ENCODE results near the gene NINJ2. TPM values are rescaled to one million over a fixed set of nuclear protein-coding genes. Genes with fewer than 3 reads are reported as not detected.
"Not testable (repeated sequence)": the region's sequence is repeated elsewhere in the genome, so short reads cannot be mapped to it uniquely, and the experiment has no call there.

The NINJ2 gene
- total RNA-seq, 2 experiments from 2014 or later = 8.0 to 10.6 TPM

- CTCF ChIA-PET = interaction anchor here (1.0 kb wide), 1 partner anchor 174 kb away, joined by 3 read pairs; no protein-coding TSS in a partner anchor
- Mint-ChIP-seq H3K27me3 (ENCODE audit: low read depth) (peaks cover 5% of the 10 kb centered on the region), H3K27ac (no peak overlapping the region), H3K4me1 (ENCODE audit: low read depth) (peaks cover 7% of the 10 kb centered on the region), H3K9me3 (ENCODE audit: insufficient read depth) (no peaks in the 10 kb centered on the region), H3K36me3 (ENCODE audit: low read depth) (no peaks in the 10 kb centered on the region), H3K4me3 (no peak overlapping the region)
- DNase-seq = no peak
- ATAC-seq = no peak
- POLR2A ChIA-PET = interaction anchor here (0.7 kb wide), 1 partner anchor 29 kb away, joined by 3 read pairs; no protein-coding TSS in a partner anchor
Observed at GRCh38 chr12:581321-581720, 81.9 kb downstream of the NINJ2 start.

DNA sequence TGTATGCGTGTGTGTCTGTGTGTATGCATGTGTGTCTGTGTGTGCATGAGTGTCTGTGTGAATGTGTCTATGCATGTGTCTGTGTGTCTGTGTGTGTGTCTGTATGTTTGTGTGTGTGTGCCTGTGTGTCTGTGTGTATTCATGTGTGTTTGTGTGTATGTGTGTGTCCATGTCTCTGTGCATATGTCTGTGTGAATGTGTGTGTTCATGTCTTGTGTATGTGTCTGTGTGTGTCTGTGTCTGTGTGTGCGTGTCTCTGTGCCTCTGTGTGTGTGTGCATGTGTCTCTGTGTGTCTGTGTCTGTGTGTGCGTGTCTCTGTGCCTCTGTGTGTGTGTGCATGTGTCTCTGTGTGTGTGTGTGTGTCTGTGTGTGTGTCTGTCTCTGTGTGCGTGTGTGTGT lies 82.4 kb downstream of the NINJ2 start:
- POLR2A ChIA-PET = interaction anchor here (0.7 kb wide), 1 partner anchor 29 kb away, joined by 3 read pairs; no protein-coding TSS in a partner anchor
- CTCF ChIA-PET = interaction anchor here (1.0 kb wide), 1 partner anchor 174 kb away, joined by 3 read pairs; no protein-coding TSS in a partner anchor
- no peaks in the 10 kb centered on the region for H3K36me3 Mint-ChIP-seq (ENCODE audit: low read depth)
- H3K27me3 Mint-ChIP-seq (ENCODE audit: low read depth) = peaks cover 5% of the 10 kb centered on the region
- H3K9me3 Mint-ChIP-seq (ENCODE audit: insufficient read depth) = no peaks in the 10 kb centered on the region
- no peak for DNase-seq
- no peak overlapping the region for H3K27ac Mint-ChIP-seq
- H3K4me1 Mint-ChIP-seq (ENCODE audit: low read depth) = peaks cover 12% of the 10 kb centered on the region
- no peak for ATAC-seq
- H3K4me3 Mint-ChIP-seq = no peak overlapping the region

GRCh38 chr12:579420-580110 lies 83.7 kb downstream of the NINJ2 start:
- Mint-ChIP-seq H3K27ac (no peak overlapping the region), H3K4me3 (no peak overlapping the region), H3K27me3 (ENCODE audit: low read depth) (peaks cover 5% of the 10 kb centered on the region), H3K36me3 (ENCODE audit: low read depth) (peaks cover 4% of the 10 kb centered on the region), H3K4me1 (ENCODE audit: low read depth) (peaks cover 23% of the 10 kb centered on the region), H3K9me3 (ENCODE audit: insufficient read depth) (peaks cover 4% of the 10 kb centered on the region)
- POLR2A ChIA-PET = no interaction called here
- no peak for DNase-seq
- CTCF ChIA-PET = interaction anchor here (1.1 to 6.2 kb wide), 4 partner anchors 11 to 236 kb away, joined by 3 to 90 read pairs (median 37); partner anchors contain the start of gene WNK1
- ATAC-seq = no peak

- DNase-seq = no peak
- ChIA-PET POLR2A (no interaction called here), CTCF (interaction anchor here (0.9 to 6.2 kb wide), 6 partner anchors 14 to 291 kb away, joined by 3 to 90 read pairs (median 24); partner anchors contain the start of gene WNK1)
- H3K4me3 Mint-ChIP-seq = no peak overlapping the region
- H3K27ac Mint-ChIP-seq = no peak overlapping the region
- peaks cover 6% of the 10 kb centered on the region for H3K9me3 Mint-ChIP-seq (ENCODE audit: insufficient read depth)
- H3K36me3 Mint-ChIP-seq (ENCODE audit: low read depth) = peaks cover 6% of the 10 kb centered on the region
- ATAC-seq = no peak
- peaks cover 26% of the 10 kb centered on the region for H3K4me1 Mint-ChIP-seq (ENCODE audit: low read depth)
- H3K27me3 Mint-ChIP-seq (ENCODE audit: low read depth) = peaks cover 5% of the 10 kb centered on the region
Observed at GRCh38 chr12:578748-579419, 84.4 kb downstream of the NINJ2 start.

GRCh38 chr12:577994-578747 lies 85.1 kb downstream of the NINJ2 start:
- not testable (repeated sequence) for H3K4me3 Mint-ChIP-seq; H3K36me3 Mint-ChIP-seq (ENCODE audit: low read depth); ATAC-seq; H3K9me3 Mint-ChIP-seq (ENCODE audit: insufficient read depth); DNase-seq; H3K27me3 Mint-ChIP-seq (ENCODE audit: low read depth); H3K27ac Mint-ChIP-seq
- POLR2A ChIA-PET = interaction anchor here (0.8 kb wide), 1 partner anchor 175 kb away, joined by 3 read pairs; no protein-coding TSS in a partner anchor
- CTCF ChIA-PET = interaction anchor here (0.9 to 6.2 kb wide), 7 partner anchors 14 to 291 kb away, joined by 3 to 90 read pairs (median 11); partner anchors contain the start of gene WNK1
- peaks cover 28% of the 10 kb centered on the region for H3K4me1 Mint-ChIP-seq (ENCODE audit: low read depth)

GRCh38 chr12:576615-577110 lies 86.6 kb downstream of the NINJ2 start:
- peak overlapping the region; percentile 44 for H3K4me3 Mint-ChIP-seq
- no peak for DNase-seq
- no peak for ATAC-seq

DNA sequence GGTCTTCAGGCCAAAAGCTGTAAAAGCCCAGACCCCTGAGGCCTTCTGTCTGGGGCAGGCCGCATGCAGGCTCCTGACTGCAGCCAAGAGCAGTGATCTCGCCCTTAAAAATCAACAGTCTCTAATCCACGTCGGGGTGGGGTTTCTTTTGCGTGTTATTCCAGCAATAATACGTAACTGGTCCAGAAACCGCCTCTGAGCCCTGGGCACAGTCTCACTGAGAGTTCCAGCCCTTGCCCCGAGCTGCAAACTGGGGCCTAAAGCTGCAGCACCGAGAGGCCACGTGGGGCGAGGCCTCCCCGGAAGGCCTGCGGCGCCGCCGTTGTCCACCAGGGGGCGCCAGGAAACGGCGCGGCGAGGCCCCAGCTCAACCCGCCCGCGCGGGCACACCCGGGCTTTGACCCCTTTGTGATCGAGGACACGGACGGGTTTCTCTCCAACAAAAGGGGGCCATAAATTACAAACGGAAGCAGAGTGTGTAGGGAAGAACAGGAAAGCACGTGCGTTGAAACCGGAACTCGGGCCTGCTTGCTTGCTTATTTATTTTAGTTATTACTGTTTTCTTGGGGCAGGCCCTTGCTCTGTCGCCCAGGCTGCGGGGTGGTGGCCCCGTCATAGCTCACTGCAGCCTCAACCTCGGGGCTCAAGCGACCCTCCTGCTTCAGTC lies 87.2 kb downstream of the NINJ2 start:
- H3K36me3 Mint-ChIP-seq (ENCODE audit: low read depth) = peaks cover 11% of the 10 kb centered on the region
- ATAC-seq (peak; percentile 98), DNase-seq (peak; percentile 88)
- CTCF ChIA-PET = interaction anchor here (0.7 to 6.2 kb wide), 63 partner anchors 9 to 1007 kb away, joined by 3 to 90 read pairs (median 5); partner anchors contain the start of genes ERC1, NINJ2, RAD52 and WNK1
- H3K27ac Mint-ChIP-seq = peak overlapping the region; percentile 85
- peaks cover 6% of the 10 kb centered on the region for H3K9me3 Mint-ChIP-seq (ENCODE audit: insufficient read depth)
- peaks cover 5% of the 10 kb centered on the region for H3K27me3 Mint-ChIP-seq (ENCODE audit: low read depth)
- no peak overlapping the region for H3K4me3 Mint-ChIP-seq
- POLR2A ChIA-PET = interaction anchor here (1.0 to 3.8 kb wide), 3 partner anchors 78 to 176 kb away, joined by 3 to 36 read pairs (median 4); partner anchors contain the start of gene WNK1
- peaks cover 40% of the 10 kb centered on the region for H3K4me1 Mint-ChIP-seq (ENCODE audit: low read depth)

More at GRCh38 chr12:576615-577110, 86.6 kb downstream of the NINJ2 start:
- Mint-ChIP-seq H3K4me1 (ENCODE audit: low read depth) (peaks cover 37% of the 10 kb centered on the region), H3K36me3 (ENCODE audit: low read depth) (peaks cover 11% of the 10 kb centered on the region), H3K9me3 (ENCODE audit: insufficient read depth) (peaks cover 6% of the 10 kb centered on the region), H3K27ac (peak overlapping the region; percentile 85), H3K27me3 (ENCODE audit: low read depth) (peaks cover 5% of the 10 kb centered on the region)
- ChIA-PET POLR2A (interaction anchor here (1.0 to 3.8 kb wide), 3 partner anchors 77 to 176 kb away, joined by 3 to 36 read pairs (median 4); partner anchors contain the start of gene WNK1), CTCF (interaction anchor here (0.8 to 6.2 kb wide), 54 partner anchors 12 to 541 kb away, joined by 3 to 90 read pairs (median 5); partner anchors contain the start of genes ERC1, NINJ2, RAD52 and WNK1)

DNA sequence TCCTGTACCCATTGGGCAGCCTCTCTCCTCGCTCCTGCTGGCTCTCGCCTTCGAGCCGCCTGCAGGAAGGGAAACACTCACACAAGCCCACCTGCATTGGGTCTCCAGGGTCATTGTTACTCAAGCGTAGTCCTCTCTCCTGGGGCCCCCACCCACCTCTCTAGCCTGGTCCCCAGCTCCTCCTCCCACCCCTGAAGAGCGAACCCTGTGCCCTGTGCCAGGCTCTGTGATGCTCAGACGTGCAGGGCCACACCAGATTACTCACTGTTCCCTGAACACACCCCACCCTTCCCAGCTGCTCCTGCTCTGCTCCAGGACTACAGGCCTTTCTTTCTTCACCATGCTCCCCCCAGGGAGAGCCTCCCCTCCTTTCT lies 88.1 kb downstream of the NINJ2 start:
- Mint-ChIP-seq H3K27ac (no peak overlapping the region), H3K4me1 (ENCODE audit: low read depth) (peaks cover 40% of the 10 kb centered on the region), H3K9me3 (ENCODE audit: insufficient read depth) (peaks cover 6% of the 10 kb centered on the region), H3K27me3 (ENCODE audit: low read depth) (peaks cover 5% of the 10 kb centered on the region), H3K4me3 (no peak overlapping the region), H3K36me3 (ENCODE audit: low read depth) (peaks cover 11% of the 10 kb centered on the region)
- no peak for ATAC-seq
- ChIA-PET POLR2A (interaction anchor here (0.5 to 3.8 kb wide), 5 partner anchors 16 to 177 kb away, joined by 3 to 36 read pairs (median 4); partner anchors contain the start of gene WNK1), CTCF (interaction anchor here (0.7 to 6.2 kb wide), 34 partner anchors 10 to 1008 kb away, joined by 3 to 90 read pairs (median 6); partner anchors contain the start of genes NINJ2, RAD52 and WNK1)
- DNase-seq = no peak

DNA sequence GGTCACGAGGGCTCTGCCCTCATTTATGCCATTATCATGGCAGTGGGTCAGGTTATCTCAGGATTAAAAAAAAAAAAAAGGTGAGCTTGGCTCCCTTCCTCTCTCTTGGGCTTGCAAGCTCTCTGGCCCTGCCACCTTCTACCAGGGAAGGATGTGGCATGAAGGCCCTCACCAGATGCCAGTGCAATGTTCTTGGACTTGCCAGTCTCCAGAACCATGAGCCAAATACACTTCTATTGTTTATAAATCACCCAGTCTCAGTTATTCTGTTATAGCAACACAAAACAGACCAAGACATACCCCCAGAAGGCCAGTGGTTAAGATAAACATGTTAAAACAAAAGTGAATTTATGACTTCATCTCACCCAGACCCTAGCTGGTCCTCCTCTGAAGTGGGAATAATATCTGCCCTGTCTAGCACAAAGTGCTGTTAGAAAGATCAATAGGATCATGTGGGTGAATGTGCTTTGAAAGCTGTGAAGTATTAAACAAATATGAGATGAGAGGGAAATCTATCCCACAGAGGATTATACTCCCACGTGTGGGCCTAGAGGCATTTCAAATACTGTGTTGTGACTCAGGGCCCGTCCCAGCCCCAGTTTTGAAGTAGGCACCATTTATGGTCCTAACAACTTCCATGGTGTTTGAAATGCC lies 88.6 kb downstream of the NINJ2 start:
- Mint-ChIP-seq H3K27me3 (ENCODE audit: low read depth) (peaks cover 4% of the 10 kb centered on the region), H3K27ac (no peak overlapping the region), H3K4me1 (ENCODE audit: low read depth) (peaks cover 43% of the 10 kb centered on the region), H3K36me3 (ENCODE audit: low read depth) (peaks cover 11% of the 10 kb centered on the region), H3K4me3 (no peak overlapping the region), H3K9me3 (ENCODE audit: insufficient read depth) (peaks cover 6% of the 10 kb centered on the region)
- no peak for DNase-seq
- ChIA-PET CTCF (interaction anchor here (1.0 to 6.2 kb wide), 10 partner anchors 10 to 543 kb away, joined by 3 to 90 read pairs (median 12); partner anchors contain the start of gene WNK1), POLR2A (interaction anchor here (1.0 to 3.8 kb wide), 2 partner anchors 45 to 178 kb away, joined by 4 to 36 read pairs; partner anchors contain the start of gene WNK1)
- ATAC-seq = no peak

GRCh38 chr12:573232-573631 lies 90.0 kb downstream of the NINJ2 start:
- H3K9me3 Mint-ChIP-seq (ENCODE audit: insufficient read depth) = peaks cover 6% of the 10 kb centered on the region
- no peak overlapping the region for H3K27ac Mint-ChIP-seq
- DNase-seq (no peak), ATAC-seq (no peak)
- no peaks in the 10 kb centered on the region for H3K27me3 Mint-ChIP-seq (ENCODE audit: low read depth)
- peaks cover 11% of the 10 kb centered on the region for H3K36me3 Mint-ChIP-seq (ENCODE audit: low read depth)
- H3K4me3 Mint-ChIP-seq = no peak overlapping the region
- POLR2A ChIA-PET = interaction anchor here (1.6 kb wide), 1 partner anchor 112 kb away, joined by 4 read pairs; no protein-coding TSS in a partner anchor
- CTCF ChIA-PET = interaction anchor here (1.7 kb wide), 2 partner anchors 9 to 178 kb away, joined by 4 to 7 read pairs; partner anchors contain the start of gene WNK1
- peaks cover 53% of the 10 kb centered on the region for H3K4me1 Mint-ChIP-seq (ENCODE audit: low read depth)
